K562 (cell line): ENCODE data around the gene PLCL1.

Experiments used
- ARID3B ChIP-seq: fragments of 250-450 bp; sonication (Bioruptor Pico); IDR thresholded peaks from 2 replicates; pipeline ENCODE4 v1.4.0; 2020; ENCODE audit warnings: borderline replicate concordance
- CBX2 ChIP-seq: fragments of 200-600 bp; sonication (generic); IDR thresholded peaks from one replicate; pipeline ENCODE4 v1.6.1; 2012; ENCODE audit warnings: mild to moderate bottlenecking, low read length, inconsistent platforms; ENCODE audit not compliant: insufficient read depth, poor library complexity, severe bottlenecking
- CTCF ChIP-seq, 3 experiments: IDR thresholded peaks in 2 of 3; conservative IDR thresholded peaks in 1 of 3; 2 replicates each; pipeline ENCODE4 v1.5.1; 2011 to 2012; ENCODE audit warnings: low read length in 3 of 3, mild to moderate bottlenecking in 3 of 3, control low read depth in 2 of 3, improper control_type of control experiment in 1 of 3, inconsistent platforms in 1 of 3, low read depth in 1 of 3, mixed read lengths in 1 of 3, moderate library complexity in 1 of 3; ENCODE audit not compliant: insufficient read depth in 2 of 3
- E2F1 ChIP-seq: sonication (generic); formaldehyde crosslinking; IDR thresholded peaks from 2 replicates; pipeline ENCODE4 v1.8.1; 2023; ENCODE audit warnings: mild to moderate bottlenecking, missing genetic modification reagents, moderate library complexity
- EZH2 ChIP-seq: IDR thresholded peaks from 2 replicates; pipeline ENCODE4 v1.6.1; 2012; ENCODE audit warnings: low read depth, mild to moderate bottlenecking, inconsistent platforms, low read length, borderline replicate concordance
- GABPA ChIP-seq: fragments of 200-800 bp; sonication (Bioruptor generic); conservative IDR thresholded peaks from 2 replicates; pipeline ENCODE4 v1.6.1; 2016; ENCODE audit warnings: low read depth, missing genetic modification characterization, missing compliant biosample characterization
- NFYB ChIP-seq: IDR thresholded peaks from 2 replicates; pipeline ENCODE4 v1.6.1; 2011; ENCODE audit warnings: mild to moderate bottlenecking, moderate library complexity; ENCODE audit not compliant: insufficient read length; ENCODE audit errors: extremely low read depth
- NR4A1 ChIP-seq, 2 experiments: fragments of 250-450 bp in 1 of 2; fragments of 450-650 bp in 1 of 2; sonication (Bioruptor Pico) in 1 of 2; IDR thresholded peaks; 2 replicates each; pipeline versions ENCODE4 v1.4.0 to v1.6.1; 2016 to 2020; ENCODE audit warnings: mild to moderate bottlenecking in 2 of 2, missing compliant biosample characterization in 1 of 2, missing genetic modification characterization in 1 of 2, moderate library complexity in 1 of 2
- POLR2AphosphoS5 ChIP-seq: IDR thresholded peaks from 2 replicates; pipeline ENCODE4 v1.6.1; 2011; ENCODE audit warnings: mild to moderate bottlenecking, low read depth, low read length, moderate library complexity; ENCODE audit not compliant: control insufficient read depth, insufficient read depth
- RAD21 ChIP-seq, 2 experiments: fragments of 250-450 bp in 1 of 2; fragments of 450-650 bp in 1 of 2; sonication (Bioruptor Pico) in 1 of 2; formaldehyde crosslinking in 1 of 2; IDR thresholded peaks in 1 of 2; conservative IDR thresholded peaks in 1 of 2; 2 replicates each; pipeline versions ENCODE4 v1.4.0 to v1.8.0; 2020 to 2022; ENCODE audit warnings: mild to moderate bottlenecking in 2 of 2, moderate library complexity in 1 of 2
- REST ChIP-seq, 2 experiments: fragments of 450-650 bp; formaldehyde crosslinking in 1 of 2; IDR thresholded peaks; 2 replicates each; pipeline versions ENCODE4 v1.4.0 to v1.6.1; 2014 to 2020; ENCODE audit warnings: mild to moderate bottlenecking in 2 of 2, borderline replicate concordance in 1 of 2, low read depth in 1 of 2
- SPI1 ChIP-seq: IDR thresholded peaks from 2 replicates; pipeline ENCODE4 v1.6.1; 2011; ENCODE audit warnings: low read depth, low read length, control low read depth, borderline replicate concordance
- SRF ChIP-seq, 2 experiments: fragments of 250-450, 450-650 bp in 1 of 2; sonication (Bioruptor Pico) in 1 of 2; sonication (generic) in 1 of 2; formaldehyde crosslinking; IDR thresholded peaks; 2 replicates each; pipeline versions ENCODE4 v1.5.0 to v1.5.1; 2020 to 2022; ENCODE audit warnings: mild to moderate bottlenecking in 1 of 2, missing genetic modification reagents in 1 of 2
- ZNF511 ChIP-seq: sonication (generic); formaldehyde crosslinking; IDR thresholded peaks from 2 replicates; pipeline ENCODE4 v1.8.0; 2022; ENCODE audit warnings: mild to moderate bottlenecking, missing genetic modification reagents

- TF ChIP-seq CTCF (IDR thresholded peaks at IDR 0.05 in 2 of 3, conservative IDR thresholded peaks at IDR 0.05 in 1 of 3; ENCODE audit: insufficient read depth in 2 of 3, low read depth in 1 of 3, low read length in 3 of 3) (no peak), POLR2AphosphoS5 (no peak), REST (IDR thresholded peaks at IDR 0.05; ENCODE audit: borderline replicate concordance) (no peak), REST (CRISPR knock-in tag; IDR thresholded peaks at IDR 0.05; ENCODE audit: low read depth) (no peak), RAD21 (CRISPR knock-in tag; conservative IDR thresholded peaks at IDR 0.05 in 1 of 2, IDR thresholded peaks at IDR 0.05 in 1 of 2) (no peak), CBX2 (no peak), ZNF511 (CRISPR knock-in tag) (no peak), EZH2 (no peak), NFYB (no peak), SRF (CRISPR knock-in tag; IDR thresholded peaks at IDR 0.05) (no peak), NR4A1 (CRISPR knock-in tag; IDR thresholded peaks at IDR 0.05) (no peak), NR4A1 (tag; IDR thresholded peaks at IDR 0.05) (no peak), SPI1 (no peak), ARID3B (CRISPR knock-in tag) (no peak), GABPA (tag) (no peak), E2F1 (CRISPR knock-in tag) (no peak)
Measured at GRCh38 chr2:198143793-198144192, 339.4 kb downstream of the PLCL1 start.
